Astrocyte (in vitro differentiated cells and primary cell): Measurements from ENCODE around the gene ARRDC3.

Experiments
- CTCF ChIP-seq: IDR thresholded peaks from 2 replicates; pipeline ENCODE4 v1.5.1; 2011; ENCODE audit warnings: low read depth, mild to moderate bottlenecking, inconsistent platforms, low read length, moderate library complexity; ENCODE audit not compliant: insufficient read depth
- EZH2 ChIP-seq: IDR thresholded peaks from 2 replicates; pipeline ENCODE4 v1.6.1; 2012; ENCODE audit warnings: mild to moderate bottlenecking, low read length, inconsistent platforms; ENCODE audit not compliant: insufficient read depth

GRCh38 chr5:91343916-91344315 lies 39.2 kb downstream of the ARRDC3 start:
- TF ChIP-seq CTCF (no peak), EZH2 (no peak)
